ENCODE data around the gene ENOX1. TPM values are rescaled to one million over a fixed set of nuclear protein-coding genes. Genes with fewer than 3 reads are reported as not detected.

The ENOX1 gene
- total and polyA plus RNA-seq, 2 of the 8 experiments (the other 6 are each of a cell fraction or from before 2014, with no cell fraction given) = 0.23 to 0.37 TPM

DNA sequence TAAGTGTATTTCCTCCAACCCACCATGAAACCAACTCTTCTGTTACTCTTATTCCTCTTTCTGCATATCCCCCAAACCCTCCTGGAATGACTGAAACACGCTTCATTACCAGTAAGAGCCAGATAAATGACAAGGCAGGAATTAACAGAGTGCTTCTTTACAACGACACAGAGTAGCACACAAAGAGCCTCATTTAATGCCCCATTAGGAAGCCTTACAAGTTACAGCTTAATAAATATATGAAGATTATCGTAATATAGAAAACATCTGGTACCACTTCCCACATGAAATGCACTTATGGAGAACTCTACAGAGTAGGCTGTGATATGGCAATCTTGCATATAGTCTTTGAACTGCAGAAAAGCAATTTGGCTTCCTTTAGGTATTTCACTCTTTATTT, 116.8 kb downstream of the ENOX1 start:
- Histone ChIP-seq H3K27ac (ENCODE audit: low read depth, low read length) (no peak overlapping the region), H3K79me2 (ENCODE audit: control insufficient read depth in 1 of 2, insufficient read depth in 2 of 2, low read length in 2 of 2) (no peaks in the 10 kb centered on the region), H4K91ac (replicated peaks; ENCODE audit: insufficient read length, low read length) (no peak overlapping the region), H3K23me2 (ENCODE audit: low read depth, low read length) (no peaks in the 10 kb centered on the region), H3K14ac (ENCODE audit: insufficient read length) (no peak overlapping the region), H4K8ac (ENCODE audit: extremely low read depth, insufficient read depth, low read length) (no peak overlapping the region), H2BK5ac (ENCODE audit: low read depth, low read length) (no peak overlapping the region), H4K5ac (ENCODE audit: insufficient read length, low read depth, low read length) (no peak overlapping the region), H2BK12ac (ENCODE audit: low read depth, low read length) (no peak overlapping the region), H2BK15ac (ENCODE audit: low read length) (no peak overlapping the region), H3K9me3 (ENCODE audit: insufficient read depth in 2 of 2, low read depth in 1 of 2, low read length in 1 of 2) (no peaks in the 10 kb centered on the region), H2BK120ac (replicated peaks; ENCODE audit: low read depth, low read length) (no peak overlapping the region), H4K20me1 (replicated peaks in 1 of 2; ENCODE audit: control insufficient read depth in 1 of 2, insufficient read depth in 2 of 2, low read length in 2 of 2) (no peaks in the 10 kb centered on the region), H3K4me3 (ENCODE audit: extremely low read depth in 1 of 4, insufficient read depth in 2 of 4, low read depth in 3 of 4, low read length in 4 of 4) (no peak overlapping the region), H2BK20ac (ENCODE audit: low read length) (no peak overlapping the region), H3K27me3 (replicated peaks in 1 of 4; ENCODE audit: control insufficient read depth in 3 of 4, extremely low read depth in 1 of 4, insufficient read depth in 3 of 4, low read length in 3 of 4) (no peaks in the 10 kb centered on the region), H3K18ac (ENCODE audit: extremely low read depth, low read length) (no peak overlapping the region), H3K23ac (ENCODE audit: insufficient read length) (no peak overlapping the region), H3K36me3 (ENCODE audit: control insufficient read depth in 2 of 4, insufficient read depth in 4 of 4, low read length in 3 of 4) (no peaks in the 10 kb centered on the region), H3K4ac (replicated peaks; ENCODE audit: insufficient read length, low read depth, low read length) (no peak overlapping the region), H2AK5ac (ENCODE audit: low read depth, low read length) (no peak overlapping the region), H3K4me2 (ENCODE audit: insufficient read depth in 1 of 2, low read depth in 2 of 2, low read length in 2 of 2) (no peak overlapping the region), H3K56ac (replicated peaks; ENCODE audit: insufficient read length, low read depth, low read length) (no peak overlapping the region), H3K9ac (replicated peaks in 1 of 4; ENCODE audit: extremely low read depth in 1 of 4, low read depth in 3 of 4, low read length in 3 of 4) (no peak overlapping the region), H3K79me1 (ENCODE audit: low read depth, low read length) (no peaks in the 10 kb centered on the region), H2AFZ (ENCODE audit: low read length) (no peak overlapping the region), H3K4me1 (replicated peaks in 1 of 4; ENCODE audit: control insufficient read depth in 3 of 4, insufficient read depth in 4 of 4, low read length in 3 of 4) (peaks cover 0 to 9% (median 5%) of the 10 kb centered on the region in 4 experiments; a peak in 3 of 7 replicates)
- FAIRE-seq (no peak), DNase-seq (ENCODE audit: low read depth in 1 of 2, low spot score in 2 of 2) (no peak)
- WGBS, 2 experiments (ENCODE audit: extremely low coverage in 1 of 2, insufficient coverage in 1 of 2, insufficient read length in 1 of 2, insufficient replicate concordance in 2 of 2, low coverage in 1 of 2, low lambda C conversion rate in 2 of 2, missing lambda C conversion rate in 1 of 2) = 89% methylated on average over 3 of the region's 3 CpGs; no CpG with 5 or more reads in 1 of the 2 experiments
- ChIA-PET POLR2A (ENCODE audit: partially characterized antibody) (no interaction called here), CTCF (ENCODE audit: partially characterized antibody) (interaction anchor here (0.8 to 1.7 kb wide), 2 partner anchors 28 to 61 kb away, joined by 3 to 4 read pairs; no protein-coding TSS in a partner anchor)
- TF ChIP-seq RAD21 (IDR thresholded peaks at IDR 0.05 in 1 of 2, conservative IDR thresholded peaks at IDR 0.05 in 1 of 2; ENCODE audit: low read depth in 2 of 2, low read length in 2 of 2) (no peak), RNF2 (IDR thresholded peaks at IDR 0.05; ENCODE audit: borderline replicate concordance, low read depth, low read length, missing control alignments, poor library complexity, severe bottlenecking) (no peak), KDM4A (IDR thresholded peaks at IDR 0.05; ENCODE audit: low read depth, low read length, severe bottlenecking) (no peak), BCL11A (IDR thresholded peaks at IDR 0.05; ENCODE audit: low read depth in 2 of 2, low read length in 2 of 2) (no peak), CTBP2 (IDR thresholded peaks at IDR 0.05; ENCODE audit: borderline replicate concordance, insufficient read depth, insufficient read length, low read length) (no peak), JUND (IDR thresholded peaks at IDR 0.05; ENCODE audit: low read length) (no peak), RBBP5 (IDR thresholded peaks at IDR 0.05; ENCODE audit: borderline replicate concordance, low read depth, low read length) (no peak)
- TF ChIP-seq, protein P1, sequence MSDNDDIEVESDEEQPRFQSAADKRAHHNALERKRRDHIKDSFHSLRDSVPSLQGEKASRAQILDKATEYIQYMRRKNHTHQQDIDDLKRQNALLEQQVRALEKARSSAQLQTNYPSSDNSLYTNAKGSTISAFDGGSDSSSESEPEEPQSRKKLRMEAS (IDR thresholded peaks at IDR 0.05) = no peak

Data from H1 (cell line).